Measurements from ENCODE around the gene ERN1.

DNA sequence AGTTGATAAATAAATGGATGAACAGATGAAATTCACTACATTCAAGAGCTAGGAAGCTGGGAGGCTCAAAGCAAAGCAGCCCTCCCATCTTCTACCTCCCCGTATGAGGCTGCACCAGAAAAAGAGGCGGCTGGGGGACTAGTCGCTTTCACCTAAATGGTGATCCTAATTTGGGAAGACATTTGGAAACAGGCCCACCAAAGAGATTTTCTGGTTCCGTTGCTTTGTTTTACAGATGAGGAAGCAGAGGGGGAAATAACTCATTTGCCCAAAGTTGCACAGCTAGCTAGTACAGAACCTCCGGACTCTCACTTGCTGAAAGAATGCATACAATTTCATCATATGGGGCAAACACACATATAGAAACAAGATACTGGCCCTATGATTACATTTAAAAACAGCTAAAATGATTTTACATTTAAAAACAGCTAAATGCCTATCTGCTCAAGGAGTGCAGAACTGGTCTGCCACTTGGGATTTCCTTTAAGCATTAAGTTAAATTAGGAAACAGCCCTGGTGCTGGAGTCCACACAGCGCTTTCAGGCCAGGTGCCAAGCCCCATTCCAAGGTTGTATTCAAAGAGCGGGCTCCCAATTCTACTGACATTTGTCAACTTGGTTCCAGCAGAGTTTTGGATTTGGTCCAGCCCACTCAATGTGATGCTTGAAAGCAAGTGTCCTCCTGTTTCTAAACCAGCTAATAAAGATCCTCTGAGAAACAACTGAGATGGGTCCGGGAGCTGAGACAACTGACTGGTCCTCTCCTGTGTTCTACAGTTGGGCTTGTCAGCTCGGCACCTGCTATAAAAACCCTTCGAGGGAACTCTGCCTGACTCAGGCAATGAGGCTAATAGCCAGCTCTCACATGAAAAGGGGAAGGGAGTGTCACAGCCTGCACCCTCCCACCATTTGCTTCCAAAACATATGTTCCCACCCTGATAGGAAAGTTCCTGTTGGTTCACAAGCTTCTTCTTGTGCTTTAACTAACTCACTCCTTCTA, 11.7 kb downstream of the ERN1 start:
- no peak for TF ChIP-seq POLR2A (IDR thresholded peaks at IDR 0.05)
- TF ChIP-seq, protein P1, sequence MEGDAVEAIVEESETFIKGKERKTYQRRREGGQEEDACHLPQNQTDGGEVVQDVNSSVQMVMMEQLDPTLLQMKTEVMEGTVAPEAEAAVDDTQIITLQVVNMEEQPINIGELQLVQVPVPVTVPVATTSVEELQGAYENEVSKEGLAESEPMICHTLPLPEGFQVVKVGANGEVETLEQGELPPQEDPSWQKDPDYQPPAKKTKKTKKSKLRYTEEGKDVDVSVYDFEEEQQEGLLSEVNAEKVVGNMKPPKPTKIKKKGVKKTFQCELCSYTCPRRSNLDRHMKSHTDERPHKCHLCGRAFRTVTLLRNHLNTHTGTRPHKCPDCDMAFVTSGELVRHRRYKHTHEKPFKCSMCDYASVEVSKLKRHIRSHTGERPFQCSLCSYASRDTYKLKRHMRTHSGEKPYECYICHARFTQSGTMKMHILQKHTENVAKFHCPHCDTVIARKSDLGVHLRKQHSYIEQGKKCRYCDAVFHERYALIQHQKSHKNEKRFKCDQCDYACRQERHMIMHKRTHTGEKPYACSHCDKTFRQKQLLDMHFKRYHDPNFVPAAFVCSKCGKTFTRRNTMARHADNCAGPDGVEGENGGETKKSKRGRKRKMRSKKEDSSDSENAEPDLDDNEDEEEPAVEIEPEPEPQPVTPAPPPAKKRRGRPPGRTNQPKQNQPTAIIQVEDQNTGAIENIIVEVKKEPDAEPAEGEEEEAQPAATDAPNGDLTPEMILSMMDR (IDR thresholded peaks at IDR 0.05): no peak
